IPS-11a (cell line): ENCODE measurements around the gene STUB1.
"Not testable (repeated sequence)": the region's sequence is repeated elsewhere in the genome, so short reads cannot be mapped to it uniquely, and the experiment has no call there.

ENCODE experiments used
- H3K4me3 ChIP-seq: one replicate; pipeline ENCODE4 v1.5.1; 2013; ENCODE audit warnings: low read depth, low read length, control low read depth

STUB1 gene

DNA sequence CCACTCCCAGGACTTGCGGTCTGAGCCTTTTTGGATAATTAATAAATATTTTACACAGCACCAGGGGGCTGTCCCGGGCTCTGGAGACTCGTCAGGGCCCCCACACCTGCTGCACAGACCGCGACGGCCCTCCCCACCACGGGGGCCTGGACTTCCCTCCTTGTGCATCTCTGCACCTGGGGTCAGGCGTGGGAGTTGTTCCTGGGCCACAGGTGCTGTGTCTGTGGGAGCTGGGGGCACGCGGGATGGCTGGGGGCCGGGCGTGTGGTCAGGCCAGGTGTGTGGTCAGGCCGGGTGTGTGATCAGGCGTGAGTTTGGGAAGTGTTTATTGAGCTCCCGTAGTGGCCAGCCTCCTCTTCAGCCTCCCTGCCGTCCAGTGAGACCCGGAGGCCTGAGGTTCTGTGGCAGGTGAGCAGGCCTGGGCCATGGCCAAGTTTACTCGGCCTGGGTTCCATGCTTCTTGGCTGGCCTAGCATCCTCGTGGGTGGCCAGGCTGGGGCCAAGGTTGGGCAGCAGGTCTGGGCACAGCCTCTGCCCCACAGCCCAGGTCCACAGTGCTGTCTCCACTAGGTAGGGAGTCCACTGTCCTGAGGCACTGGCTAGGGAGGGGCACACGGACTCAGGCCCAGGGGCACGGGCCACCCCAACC is 1.9 kb upstream of the STUB1 start:
- H3K4me3 ChIP-seq: no peak overlapping the region

GRCh38 chr16:678858-679813 is 1.1 kb upstream of the STUB1 start:
- peak overlapping the region; percentile 24 for H3K4me3 ChIP-seq

DNA sequence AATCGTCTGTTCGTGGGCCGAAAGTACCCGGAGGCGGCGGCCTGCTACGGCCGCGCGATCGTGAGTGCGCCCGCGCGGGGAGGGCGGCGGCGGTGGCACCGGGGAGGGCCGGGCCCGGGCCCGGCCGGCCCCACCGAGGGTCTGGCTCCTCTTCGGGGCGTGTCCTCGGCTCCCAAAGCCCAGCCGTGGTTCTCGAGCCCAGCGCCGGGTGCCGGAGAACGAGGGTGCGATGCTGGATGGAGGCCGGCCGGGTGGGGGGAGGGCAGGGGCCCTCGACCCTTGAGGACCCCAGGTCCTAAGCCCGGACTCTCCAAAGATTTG is 375 bp downstream of the STUB1 start:
- H3K4me3 ChIP-seq: peak overlapping the region; percentile 74

GRCh38 chr16:680967-681745 is 946 bp downstream of the STUB1 start:
- peak overlapping the region; percentile 74 for H3K4me3 ChIP-seq

- no peak overlapping the region for H3K4me3 ChIP-seq
Observed at GRCh38 chr16:681746-682427, 1.7 kb downstream of the STUB1 start.

DNA sequence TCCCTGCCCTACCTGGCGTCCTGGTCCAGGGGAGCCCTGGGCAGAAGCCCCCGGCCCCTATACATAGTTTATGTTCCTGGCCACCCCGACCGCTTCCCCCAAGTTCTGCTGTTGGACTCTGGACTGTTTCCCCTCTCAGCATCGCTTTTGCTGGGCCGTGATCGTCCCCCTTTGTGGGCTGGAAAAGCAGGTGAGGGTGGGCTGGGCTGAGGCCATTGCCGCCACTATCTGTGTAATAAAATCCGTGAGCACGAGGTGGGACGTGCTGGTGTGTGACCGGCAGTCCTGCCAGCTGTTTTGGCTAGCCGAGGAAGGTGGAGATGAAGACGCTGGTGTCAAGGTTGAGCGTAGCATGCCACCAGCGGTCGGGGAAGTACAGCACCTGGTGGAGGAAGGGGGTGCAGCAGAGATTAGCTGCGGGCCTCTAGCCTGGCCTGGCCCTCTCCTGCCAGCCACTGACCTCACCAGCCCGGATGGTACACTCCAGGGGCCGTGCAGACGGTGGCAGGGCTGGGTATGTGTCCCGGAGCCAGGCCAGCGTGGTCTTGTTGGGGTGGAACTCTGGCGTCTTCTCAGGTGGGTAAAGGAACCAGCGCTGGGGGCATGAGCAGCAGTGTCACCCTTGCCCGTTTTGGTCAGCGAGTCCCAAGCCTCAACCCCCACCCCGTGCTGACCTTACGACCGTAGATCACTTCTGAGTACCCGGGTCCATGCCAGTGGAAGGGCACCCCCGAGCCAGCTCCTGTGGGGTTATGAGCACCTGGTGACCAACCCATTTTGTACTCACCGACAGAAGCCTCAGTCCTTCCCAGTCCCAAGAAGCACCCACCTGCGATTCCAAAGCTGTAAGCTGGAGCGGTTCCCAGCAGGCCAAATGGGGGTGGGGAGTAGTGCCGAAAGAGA is 2.5 kb downstream of the STUB1 start:
- H3K4me3 ChIP-seq: no peak overlapping the region

GRCh38 chr16:683396-684070 is 3.3 kb downstream of the STUB1 start:
- peak overlapping the region; percentile 81 for H3K4me3 ChIP-seq

DNA sequence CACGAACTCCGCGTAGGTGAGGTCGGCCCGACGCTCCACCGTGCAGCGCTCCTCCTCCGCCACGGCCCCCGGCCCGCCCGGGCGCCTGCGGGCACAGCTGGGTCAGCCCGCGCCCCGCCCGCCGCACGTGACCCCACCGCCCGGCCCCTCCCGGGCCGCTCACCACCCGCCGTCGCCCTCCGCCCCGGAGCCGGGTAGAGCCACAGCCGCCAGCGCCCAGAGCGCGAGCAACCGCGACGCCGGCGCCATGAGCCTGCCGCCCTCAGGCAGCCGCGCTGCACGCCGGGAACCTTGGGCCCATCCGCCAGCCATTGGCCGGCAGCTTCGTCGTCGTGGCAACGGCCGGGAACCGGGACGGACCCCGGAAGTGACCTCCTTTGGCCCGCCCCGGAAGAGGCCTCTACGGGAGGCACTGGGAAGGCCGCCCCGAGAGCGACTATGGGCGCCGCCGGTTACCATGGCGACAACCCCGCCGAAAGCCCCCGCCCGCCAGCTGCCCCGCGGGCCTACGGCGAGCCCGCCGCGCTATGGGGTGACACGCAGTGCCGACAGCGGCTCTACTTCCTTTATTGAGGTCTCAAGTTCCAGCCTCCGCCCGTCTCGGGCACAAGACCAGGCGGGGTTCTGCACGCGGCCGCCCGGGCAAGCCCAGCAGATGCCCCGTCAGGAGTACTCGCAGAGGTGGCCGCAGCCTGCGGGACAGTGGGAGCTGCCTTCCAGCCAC is 4.0 kb downstream of the STUB1 start, which contains the start of gene JMJD8:
Gene JMJD8 (minus strand): TSS at position 264 of the 724 bp plus-strand sequence. CDS start 15 bp downstream, at position 249.
- peak within 1 kb of the TSS; percentile 81 for H3K4me3 ChIP-seq

GRCh38 chr16:684961-685696 is 4.9 kb downstream of the STUB1 start:
- H3K4me3 ChIP-seq: no peak overlapping the region

GRCh38 chr16:685967-686366 is 5.8 kb downstream of the STUB1 start:
- no peak overlapping the region for H3K4me3 ChIP-seq

GRCh38 chr16:686459-687260 is 6.5 kb downstream of the STUB1 start:
- no peak overlapping the region for H3K4me3 ChIP-seq

GRCh38 chr16:687499-687898 is 7.3 kb downstream of the STUB1 start:
- H3K4me3 ChIP-seq: no peak overlapping the region

GRCh38 chr16:689175-689897 is 9.1 kb downstream of the STUB1 start:
- peak overlapping the region; percentile 59 for H3K4me3 ChIP-seq

GRCh38 chr16:691242-691641 is 11.0 kb downstream of the STUB1 start:
- not testable (repeated sequence) for H3K4me3 ChIP-seq

- no peak overlapping the region for H3K4me3 ChIP-seq
Observed at GRCh38 chr16:692356-693108, 12.3 kb downstream of the STUB1 start.

DNA sequence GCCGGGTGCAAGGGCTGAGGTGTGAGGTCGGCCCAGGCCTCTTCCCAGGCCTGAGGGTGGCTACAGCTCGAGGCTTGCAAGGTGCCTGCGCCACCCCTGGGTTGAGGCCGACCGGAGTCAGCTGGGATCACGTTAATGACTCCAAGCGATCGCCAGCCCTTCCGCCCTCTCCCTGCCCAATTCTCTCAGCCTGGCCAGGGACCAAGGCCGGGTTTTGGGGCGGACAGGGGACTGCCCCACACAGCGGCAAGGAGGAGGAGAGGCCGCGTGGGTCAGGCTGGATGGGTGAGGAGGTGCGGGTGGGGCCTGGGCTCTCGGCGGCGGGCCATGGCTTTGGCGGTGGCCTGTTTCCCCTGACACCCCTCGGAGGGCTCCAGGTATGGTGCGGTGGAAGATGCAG is 13.2 kb downstream of the STUB1 start:
- no peak overlapping the region for H3K4me3 ChIP-seq
